Fibroblast of the conjunctiva (primary cell): ENCODE data around the gene FAM168A.
"Not testable (repeated sequence)": the region's sequence is repeated elsewhere in the genome, so short reads cannot be mapped to it uniquely, and the experiment has no call there.

Source experiments
- DNase-seq: peaks from one replicate; pipeline ENCODE4 v3.0.0-alpha.2; 2010; ENCODE audit warnings: low read depth

The FAM168A gene

GRCh38 chr11:73467505-73467904 lies 130.4 kb downstream of the FAM168A start:
- DNase-seq = no peak

GRCh38 chr11:73466643-73467042 lies 131.3 kb downstream of the FAM168A start:
- DNase-seq = no peak

- DNase-seq = no peak
These were observed 132.0 kb downstream of the FAM168A start for GRCh38 chr11:73465871-73466270.

GRCh38 chr11:73465023-73465675 lies 132.8 kb downstream of the FAM168A start:
- no peak for DNase-seq

- DNase-seq = no peak
These were observed 133.6 kb downstream of the FAM168A start for GRCh38 chr11:73464347-73464746.

GRCh38 chr11:73463359-73463758 lies 134.6 kb downstream of the FAM168A start:
- DNase-seq = no peak

- DNase-seq = no peak
These were observed 135.9 kb downstream of the FAM168A start for GRCh38 chr11:73461964-73462363.

- DNase-seq = no peak
These were observed 136.5 kb downstream of the FAM168A start for GRCh38 chr11:73461335-73461840.

- no peak for DNase-seq
These were observed 139.7 kb downstream of the FAM168A start for GRCh38 chr11:73458201-73458600.

GRCh38 chr11:73454987-73455386 lies 142.9 kb downstream of the FAM168A start:
- no peak for DNase-seq

GRCh38 chr11:73453562-73453961 lies 144.3 kb downstream of the FAM168A start:
- peak; percentile 17 for DNase-seq

- DNase-seq = no peak
These were observed 145.2 kb downstream of the FAM168A start for GRCh38 chr11:73452726-73453125.

GRCh38 chr11:73451896-73452295 lies 146.0 kb downstream of the FAM168A start:
- DNase-seq = no peak

GRCh38 chr11:73446766-73447165 lies 151.1 kb downstream of the FAM168A start:
- no peak for DNase-seq

- DNase-seq = no peak
These were observed 151.9 kb downstream of the FAM168A start for GRCh38 chr11:73445980-73446379.

- DNase-seq = peak; percentile 21
These were observed 158.7 kb downstream of the FAM168A start for GRCh38 chr11:73439002-73439843.

GRCh38 chr11:73436859-73437258 lies 161.1 kb downstream of the FAM168A start:
- DNase-seq = not testable (repeated sequence)

GRCh38 chr11:73431396-73431795 lies 166.5 kb downstream of the FAM168A start:
- no peak for DNase-seq

- DNase-seq = no peak
These were observed 167.6 kb downstream of the FAM168A start for GRCh38 chr11:73430326-73430725.

- peak; percentile 35 for DNase-seq
These were observed 168.7 kb downstream of the FAM168A start for GRCh38 chr11:73429121-73429750.

- no peak for DNase-seq
These were observed 169.2 kb downstream of the FAM168A start for GRCh38 chr11:73428699-73429098.

GRCh38 chr11:73428227-73428626 lies 169.7 kb downstream of the FAM168A start:
- no peak for DNase-seq
